NCI-H82 treated with DMSO at 0.1 percent for 48 hours (cell line): ENCODE data around the gene XRCC1.
A peak's percentile ranks its signal among the peaks of the same experiment; 100 is the strongest.
"Not testable (repeated sequence)": the region's sequence is repeated elsewhere in the genome, so short reads cannot be mapped to it uniquely, and the experiment has no call there.

Experiments used
- DNase-seq: peaks from one replicate; lab custom pipeline; 2025; ENCODE audit not compliant: unreplicated experiment; lab: John Stamatoyannopoulos, UW

XRCC1 gene

DNA sequence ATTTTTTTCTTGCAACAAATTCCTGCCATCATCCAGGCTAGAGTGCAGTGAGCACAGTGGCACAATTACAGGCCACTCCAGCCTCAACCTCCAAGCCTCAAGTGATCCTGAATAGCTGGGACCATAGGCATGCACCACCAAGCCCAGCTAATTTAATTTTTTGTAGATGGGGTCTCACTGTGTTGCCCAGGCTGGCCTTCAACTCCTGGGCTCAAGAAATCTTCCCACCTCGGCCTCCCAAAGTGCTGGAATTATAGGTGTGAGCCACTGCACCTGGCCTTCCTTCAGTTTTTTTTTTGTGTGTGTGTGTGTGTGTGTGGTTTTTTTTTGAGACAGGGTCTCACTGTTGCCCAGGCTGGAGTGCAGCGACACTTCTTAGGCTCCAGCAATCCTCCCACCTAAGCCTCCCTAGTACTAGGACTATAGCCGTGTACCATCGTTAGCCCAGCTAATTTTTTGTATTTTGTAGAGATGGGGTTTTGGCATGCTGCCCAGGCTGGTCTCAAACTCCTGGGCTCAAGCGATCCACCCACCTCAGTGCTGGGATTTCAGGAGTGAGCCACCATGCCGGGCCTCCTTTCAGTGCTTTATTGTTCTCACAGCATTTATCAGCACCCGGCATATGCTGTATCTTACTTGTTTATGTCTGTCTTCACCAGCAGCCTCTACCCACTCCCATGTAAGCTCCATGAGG, 30.7 kb upstream of the XRCC1 start:
- no peak for DNase-seq

DNA sequence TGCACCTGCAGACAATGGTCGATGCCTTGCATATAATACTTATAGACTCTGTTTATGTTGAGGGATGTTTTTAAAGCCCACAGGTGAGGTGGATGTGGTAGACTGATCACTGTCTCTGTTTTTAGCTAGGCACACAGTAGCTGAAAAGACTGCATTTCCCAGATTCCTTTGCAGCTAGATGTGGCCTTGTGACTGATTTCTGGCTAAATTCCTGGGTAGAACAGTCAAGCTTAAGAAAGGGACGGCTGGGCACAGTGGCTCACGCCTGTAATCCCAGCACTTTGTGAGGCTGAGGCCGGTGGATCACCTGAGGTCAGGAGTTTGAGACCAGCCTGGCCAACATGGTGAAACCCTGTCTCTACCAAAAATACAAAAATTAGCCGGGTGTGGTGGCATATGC, 25.0 kb upstream of the XRCC1 start:
- not testable (repeated sequence) for DNase-seq

DNA sequence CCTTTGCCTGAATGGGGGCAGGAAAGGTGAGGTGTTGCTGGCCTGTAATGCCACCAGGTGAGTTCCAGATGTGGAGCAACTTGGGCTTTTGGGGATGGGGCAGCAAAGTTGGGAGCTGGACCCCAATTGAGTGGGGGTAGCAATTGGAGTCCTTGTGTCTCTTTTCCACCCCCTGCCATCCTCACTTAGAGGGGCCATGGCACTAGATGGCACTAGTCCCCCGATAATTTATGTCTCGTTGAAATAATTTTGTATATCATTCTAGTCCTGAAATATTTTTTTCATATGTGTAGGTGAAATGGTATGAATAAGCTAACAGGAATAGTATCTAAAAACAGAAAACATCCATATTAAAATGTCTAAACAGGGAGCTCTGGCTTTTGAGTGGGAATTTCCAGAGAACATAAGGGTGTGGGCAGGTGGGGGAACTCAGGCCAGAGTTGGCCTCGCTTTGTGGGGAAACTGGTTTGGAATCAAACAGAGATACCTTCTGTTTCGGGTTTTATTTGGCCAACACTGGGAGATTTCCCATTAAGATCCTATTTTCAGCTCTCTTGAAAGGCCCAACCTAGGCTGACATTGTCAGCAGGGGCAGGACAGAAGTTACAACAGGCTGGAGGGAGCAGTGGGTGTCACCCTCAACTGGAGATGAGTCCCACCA, 24.4 kb upstream of the XRCC1 start:
- no peak for DNase-seq

DNA sequence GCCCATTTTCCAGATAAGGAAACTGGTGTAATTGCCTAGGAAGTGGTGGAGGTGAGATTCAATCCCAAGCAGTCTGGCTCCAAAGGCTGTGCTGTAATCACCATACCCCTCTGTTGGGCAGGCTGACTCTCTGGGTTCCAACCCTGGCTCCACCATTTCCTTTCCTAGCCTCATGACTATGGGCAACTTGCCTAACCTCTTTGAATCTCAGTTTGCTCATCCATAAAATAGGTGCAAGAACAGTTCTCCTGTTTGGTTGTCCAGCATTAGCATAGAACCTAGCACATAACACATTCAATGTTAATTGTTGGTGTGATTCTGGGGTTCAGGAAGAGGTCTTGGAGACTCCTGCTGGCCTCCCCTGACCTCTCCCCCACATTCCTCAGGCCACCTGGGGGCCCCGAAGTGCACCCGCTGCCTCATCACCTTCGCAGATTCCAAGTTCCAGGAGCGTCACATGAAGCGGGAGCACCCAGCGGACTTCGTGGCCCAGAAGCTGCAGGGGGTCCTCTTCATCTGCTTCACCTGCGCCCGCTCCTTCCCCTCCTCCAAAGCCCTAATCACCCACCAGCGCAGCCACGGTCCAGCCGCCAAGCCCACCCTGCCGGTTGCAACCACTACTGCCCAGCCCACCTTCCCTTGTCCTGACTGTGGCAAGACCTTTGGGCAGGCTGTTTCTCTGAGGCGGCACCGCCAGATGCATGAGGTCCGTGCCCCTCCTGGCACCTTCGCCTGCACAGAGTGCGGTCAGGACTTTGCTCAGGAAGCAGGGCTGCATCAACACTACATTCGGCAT, 23.3 kb upstream of the XRCC1 start:
- DNase-seq = no peak

DNA sequence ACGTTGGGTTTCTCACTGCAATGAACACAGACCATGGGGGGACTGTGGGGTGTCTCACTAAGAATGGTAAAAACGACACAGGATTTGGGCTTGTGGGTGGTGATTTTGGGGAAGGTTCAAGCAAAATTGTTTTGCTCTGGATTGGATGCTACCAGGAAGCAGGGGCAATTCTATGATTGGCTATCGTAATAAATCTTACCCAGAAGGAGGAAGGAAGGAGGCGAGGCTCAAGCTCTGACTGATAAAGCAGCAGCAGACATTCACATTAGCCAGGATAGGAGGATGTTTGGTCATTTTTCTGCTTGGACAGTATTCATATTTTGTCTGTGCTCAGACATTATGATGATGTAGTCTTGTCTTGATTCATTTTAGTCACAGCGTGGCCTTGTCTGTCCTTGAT, 22.5 kb upstream of the XRCC1 start:
- DNase-seq = no peak

DNA sequence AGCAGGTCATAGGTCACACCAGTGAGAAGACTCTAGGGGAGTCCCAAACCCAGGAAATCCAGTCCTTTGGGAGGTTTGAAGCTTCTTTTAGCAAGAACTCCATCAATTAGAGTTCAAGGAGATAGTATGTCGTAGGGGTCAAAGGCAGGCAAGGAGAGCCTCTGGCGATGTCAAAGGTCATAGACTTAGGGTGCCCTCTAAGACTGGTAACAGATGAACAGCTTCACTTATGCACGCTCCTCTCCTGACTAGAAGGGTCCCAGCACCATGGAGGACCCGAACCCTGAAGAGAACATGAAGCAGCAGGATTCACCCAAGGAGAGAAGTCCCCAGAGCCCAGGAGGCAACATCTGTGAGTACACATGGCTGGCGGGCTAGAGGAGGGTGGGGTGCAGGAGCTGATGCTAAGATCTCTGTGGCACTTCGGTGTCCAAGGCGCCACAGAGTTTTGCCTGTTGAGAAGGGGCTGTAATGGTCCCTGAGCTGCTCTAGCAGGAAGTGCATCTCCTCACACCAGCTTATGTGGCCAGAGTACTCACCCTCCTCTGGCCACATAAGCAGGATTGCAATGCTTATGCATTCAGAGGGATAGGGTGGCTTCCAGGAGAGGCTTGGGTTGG, 21.6 kb upstream of the XRCC1 start:
- DNase-seq = no peak

DNA sequence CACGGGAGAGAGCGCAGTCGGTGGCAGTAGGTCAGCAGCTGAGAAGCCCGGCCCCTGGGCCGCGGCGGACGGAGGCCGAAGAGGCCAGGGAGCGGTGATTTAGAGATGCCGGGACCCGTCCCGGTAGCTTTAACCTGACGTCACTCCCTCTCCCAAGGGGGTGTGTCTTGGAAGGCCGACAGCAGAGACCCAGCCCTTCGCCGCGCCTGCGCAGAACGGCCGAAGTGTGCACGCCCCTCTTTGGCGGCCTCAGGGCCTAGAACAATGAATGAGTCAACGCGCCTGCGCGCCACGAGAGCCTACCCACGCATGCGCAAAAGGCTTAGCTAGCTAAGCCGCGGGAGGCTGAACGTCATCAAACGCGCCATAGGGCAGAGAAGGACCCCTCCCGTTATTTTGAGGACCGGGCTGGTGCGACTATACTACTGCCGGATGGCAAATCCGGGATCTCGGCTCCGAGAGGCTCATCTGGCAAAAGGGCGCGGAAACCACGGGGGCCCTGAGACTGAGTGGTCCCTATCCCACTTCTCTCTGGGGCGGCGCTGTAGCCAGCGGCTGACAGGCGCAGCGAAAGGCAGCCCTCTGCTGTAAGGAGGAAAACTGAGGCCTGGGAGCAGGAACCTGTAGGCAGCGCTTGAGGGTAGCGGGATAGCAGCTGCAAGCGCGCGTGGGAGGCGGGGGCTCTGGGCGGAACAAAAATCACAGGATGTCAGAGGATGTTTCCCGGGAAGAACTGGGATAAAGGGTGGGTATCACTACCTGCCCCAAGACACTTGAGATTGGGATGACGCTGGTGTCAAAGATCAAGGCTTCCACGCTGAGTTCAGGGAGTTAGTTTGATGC, 20.9 kb upstream of the XRCC1 start, which contains the start of the genes IRGQ and ZNF576:
Gene IRGQ (minus strand): TSS at position 136 of the 843 bp plus-strand sequence. CDS start 796 bp downstream, outside the sequence.
Gene ZNF576 (plus strand): TSS at position 597 of the 843 bp plus-strand sequence. CDS start 514 bp downstream, outside the sequence.
- peak; percentile 99 for DNase-seq

DNA sequence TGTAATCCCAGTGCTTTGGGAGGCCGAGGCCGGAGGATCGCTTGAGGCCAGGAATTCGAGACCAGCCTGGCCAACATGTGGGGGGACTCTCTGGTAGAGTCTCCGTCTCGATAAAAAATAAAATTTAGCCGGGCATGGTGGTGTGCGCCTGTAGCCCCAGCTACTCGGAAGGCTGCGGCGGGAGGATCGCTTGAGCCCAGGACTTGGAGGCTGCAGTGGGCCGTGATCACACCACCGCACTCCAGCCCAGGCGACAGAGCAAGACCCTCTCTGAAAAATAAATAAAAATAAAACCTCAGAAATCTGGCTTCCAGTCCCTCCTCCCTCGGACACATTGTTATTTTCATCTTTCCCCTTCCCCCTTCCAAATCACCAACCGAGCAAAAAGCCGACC, 20.3 kb upstream of the XRCC1 start:
- no peak for DNase-seq

DNA sequence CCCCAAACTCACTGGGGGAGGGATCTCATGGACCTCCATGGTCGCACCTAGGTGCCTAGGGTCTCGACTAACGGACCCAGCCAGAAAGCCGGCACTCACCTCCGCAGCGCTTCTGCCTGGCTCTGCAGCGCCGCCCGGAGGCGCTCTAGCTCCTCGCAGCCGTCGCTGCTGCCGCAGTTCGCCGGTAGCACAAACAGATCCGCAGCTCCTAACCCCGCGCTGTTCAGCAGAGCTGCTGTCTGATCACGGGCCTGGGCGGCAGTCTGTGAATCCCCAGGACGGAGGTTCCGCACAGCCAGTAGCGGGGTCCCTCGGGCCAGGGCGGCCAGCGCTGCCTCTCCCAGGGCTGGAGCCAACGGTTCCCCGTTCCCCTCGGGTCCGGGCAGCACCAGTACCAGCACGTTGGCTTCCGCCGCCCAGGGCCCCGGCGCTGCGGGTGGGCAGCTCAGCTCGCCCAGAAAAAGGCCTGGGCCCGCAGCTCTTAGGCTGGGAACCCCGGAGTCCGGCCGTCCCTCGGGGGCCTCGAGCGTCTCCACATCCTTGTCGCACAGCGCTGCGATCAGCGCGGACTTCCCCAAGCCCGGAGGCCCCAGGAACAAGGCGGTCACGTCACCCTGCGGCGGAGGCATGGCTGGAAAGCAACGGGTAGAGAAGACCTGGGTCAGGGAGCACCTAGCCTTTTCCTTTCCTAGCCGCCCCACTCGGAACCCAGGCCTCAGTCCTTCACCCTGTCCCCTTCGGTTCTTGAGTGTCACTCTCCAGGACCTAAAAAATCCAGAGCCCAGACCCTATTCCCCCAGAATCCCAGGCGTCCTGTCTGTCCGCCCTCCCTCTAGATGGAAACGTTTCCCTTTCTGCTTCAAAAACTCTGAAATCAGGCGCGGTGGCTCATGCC, 19.6 kb upstream of the XRCC1 start:
- peak; percentile 21 for DNase-seq

DNA sequence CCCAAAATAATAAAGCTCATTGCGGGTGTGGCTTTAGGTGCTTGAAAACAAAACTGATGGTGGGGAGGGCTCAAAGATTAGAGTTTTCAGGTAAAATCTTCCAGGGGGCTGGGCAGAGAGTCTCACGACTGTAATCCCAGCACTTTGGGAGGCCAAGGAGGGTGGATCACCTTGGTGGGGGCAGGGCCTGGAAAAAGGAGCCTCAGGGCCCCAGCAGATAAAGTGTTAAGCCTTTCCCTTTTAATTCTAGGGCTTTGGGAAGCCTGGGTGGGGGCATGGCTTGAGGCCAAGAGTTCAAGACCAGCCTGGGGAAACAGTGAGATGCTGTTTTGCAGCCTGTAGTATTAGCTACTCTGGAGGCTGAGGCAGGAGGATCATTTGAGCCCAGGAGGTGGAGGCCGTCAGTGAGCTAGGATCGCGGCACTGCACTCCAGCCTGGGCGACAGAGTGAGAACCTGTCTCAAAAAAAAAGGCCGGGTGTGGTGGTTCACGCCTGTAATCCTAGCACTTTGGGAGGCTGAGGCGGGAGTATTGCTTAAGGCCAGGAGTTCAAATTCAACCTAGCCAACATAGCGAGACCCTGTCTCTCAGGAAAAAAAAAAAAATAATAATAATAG, 18.9 kb upstream of the XRCC1 start:
- no peak for DNase-seq

DNA sequence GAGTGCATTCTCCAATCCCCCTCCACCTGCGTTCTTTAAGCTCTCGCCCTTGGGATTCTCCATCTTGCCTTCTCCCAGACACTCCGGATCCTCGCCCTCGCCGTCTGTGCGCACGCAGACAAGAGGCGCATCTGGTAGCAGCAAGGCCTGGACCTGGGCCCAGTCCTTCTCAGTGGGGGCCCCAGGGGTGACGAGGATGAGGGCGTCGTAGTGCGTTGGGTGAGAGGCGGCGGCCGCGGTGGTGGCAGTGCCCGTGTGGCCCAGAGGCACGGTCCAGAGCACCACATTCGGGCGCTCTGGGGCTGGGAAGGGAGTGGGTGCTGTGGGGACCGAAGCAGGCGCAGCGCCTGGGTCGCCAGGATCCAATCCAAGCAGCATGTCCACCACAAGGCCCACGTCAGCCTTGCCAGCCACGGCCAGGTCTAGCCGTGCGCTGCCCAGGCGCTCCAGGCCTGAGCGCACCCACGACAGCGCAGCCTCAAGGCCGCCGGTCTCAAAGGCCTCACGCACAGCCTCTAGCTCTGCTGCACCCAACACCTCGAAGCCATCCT, 17.5 kb upstream of the XRCC1 start:
- DNase-seq = no peak

DNA sequence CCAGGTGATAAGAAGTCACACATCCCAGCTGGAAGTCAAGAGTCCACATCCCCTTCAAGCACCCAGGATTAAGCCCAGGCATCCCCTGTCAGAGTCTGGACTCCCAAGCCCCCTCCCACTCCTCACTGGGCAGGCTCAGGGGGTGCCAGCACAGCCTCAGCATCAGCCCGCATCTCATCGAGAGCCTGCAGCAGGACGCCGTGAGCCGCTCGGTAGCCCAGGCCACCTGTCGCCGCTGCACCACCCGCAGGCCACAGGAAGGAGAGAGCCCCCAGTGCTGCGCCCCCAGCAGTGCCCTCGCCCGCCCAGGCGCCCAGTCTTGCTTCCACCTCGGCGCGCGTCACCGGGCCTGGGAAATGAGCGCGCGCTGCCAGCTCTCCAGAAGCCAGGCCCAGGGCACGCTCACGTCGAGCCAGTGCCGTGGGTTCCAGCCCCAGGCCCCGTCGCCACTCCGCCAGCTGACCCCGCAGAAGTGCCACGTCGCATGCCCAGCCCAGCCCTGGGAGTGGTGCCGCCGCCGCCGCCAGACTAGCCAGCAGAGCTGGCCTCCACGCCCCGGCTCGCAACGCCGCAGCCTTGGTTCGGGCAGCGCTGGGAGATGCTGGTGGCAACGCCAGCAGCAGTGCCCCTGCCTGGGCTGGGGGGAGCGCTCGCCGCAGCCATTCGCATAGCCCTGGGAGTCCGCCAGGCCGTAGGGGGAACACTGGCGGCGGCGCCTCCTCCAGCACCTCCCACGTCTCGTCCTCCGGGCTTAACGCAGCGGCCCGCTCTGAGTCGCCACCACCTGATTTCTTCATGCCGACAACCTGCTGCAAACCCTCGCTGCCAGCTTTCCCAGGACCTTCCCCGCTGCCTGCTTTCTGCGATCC, 16.8 kb upstream of the XRCC1 start:
- DNase-seq = no peak

DNA sequence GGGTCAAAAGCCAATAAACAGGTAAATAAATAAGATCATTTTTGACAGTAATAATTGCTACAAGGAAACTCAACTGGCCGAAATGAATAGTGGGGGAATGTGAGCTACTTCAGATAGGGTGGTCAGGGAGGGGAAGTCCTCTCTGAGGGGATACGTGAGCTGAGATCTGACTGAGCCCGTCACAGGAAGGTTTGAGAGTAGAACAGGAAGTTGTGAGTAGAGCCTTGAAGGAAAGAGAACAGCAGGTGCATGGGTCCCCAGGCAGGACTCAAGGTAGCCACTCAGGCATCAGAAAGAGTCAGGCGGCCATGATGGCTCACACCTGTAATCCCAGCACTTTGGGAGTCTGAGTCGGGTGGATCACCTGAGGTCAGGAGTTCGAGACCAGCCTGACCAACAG, 14.4 kb upstream of the XRCC1 start:
- no peak for DNase-seq

DNA sequence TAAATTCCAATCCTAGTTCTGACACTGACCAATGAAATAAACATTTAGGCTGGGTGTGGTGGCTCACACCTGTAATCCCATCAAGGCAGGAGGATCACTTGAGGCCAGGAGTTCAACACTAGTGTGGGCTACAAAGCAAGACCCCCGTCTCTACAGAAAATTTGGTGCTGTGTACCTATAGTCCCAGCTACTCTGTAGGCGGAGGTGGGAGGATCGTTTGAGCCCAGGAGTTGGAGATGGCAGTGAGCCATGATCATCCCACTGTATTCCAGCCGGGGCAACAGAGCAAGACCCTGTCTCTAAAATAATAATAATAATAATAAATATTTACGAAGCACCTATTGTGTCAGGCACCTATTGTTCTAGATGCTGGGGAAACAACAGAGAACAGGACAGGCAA, 13.9 kb upstream of the XRCC1 start:
- no peak for DNase-seq

DNA sequence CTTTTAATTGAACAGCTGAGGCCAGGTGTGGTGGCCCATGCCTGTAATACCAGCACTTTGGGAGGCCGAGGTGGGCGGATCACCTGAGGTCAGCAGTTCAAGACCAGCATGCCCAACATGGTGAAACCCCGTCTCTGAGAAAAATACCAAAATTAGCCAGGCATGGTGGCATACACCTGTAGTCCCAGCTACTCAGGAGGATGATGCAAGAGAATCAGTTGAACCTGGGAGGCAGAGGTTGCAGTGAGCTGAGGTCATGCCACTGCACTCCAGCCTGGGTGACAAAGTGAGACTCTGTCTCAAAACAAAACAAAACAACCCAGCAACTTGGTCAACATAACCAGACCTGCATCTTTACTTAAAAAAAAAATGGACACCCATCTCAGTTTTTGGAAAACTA, 11.7 kb upstream of the XRCC1 start:
- not testable (repeated sequence) for DNase-seq

DNA sequence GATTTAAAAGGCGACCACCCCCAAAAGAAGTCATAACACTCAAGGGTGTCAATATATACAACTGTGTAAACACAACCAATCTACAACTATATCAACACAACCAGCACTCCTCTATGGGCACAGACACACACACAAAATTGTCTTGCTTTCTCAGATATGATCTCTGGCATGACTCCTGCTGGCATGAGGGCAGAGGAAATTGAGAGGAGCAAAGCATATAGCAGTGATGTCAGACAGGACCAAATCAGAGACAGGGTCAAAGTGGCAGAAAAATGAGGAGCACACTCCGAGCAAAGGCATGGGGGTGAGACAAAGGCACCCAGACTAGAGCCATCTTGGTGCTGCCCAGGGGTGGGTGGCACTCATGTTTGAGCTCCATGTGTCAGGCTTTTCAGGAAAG, 11.0 kb upstream of the XRCC1 start:
- no peak for DNase-seq

DNA sequence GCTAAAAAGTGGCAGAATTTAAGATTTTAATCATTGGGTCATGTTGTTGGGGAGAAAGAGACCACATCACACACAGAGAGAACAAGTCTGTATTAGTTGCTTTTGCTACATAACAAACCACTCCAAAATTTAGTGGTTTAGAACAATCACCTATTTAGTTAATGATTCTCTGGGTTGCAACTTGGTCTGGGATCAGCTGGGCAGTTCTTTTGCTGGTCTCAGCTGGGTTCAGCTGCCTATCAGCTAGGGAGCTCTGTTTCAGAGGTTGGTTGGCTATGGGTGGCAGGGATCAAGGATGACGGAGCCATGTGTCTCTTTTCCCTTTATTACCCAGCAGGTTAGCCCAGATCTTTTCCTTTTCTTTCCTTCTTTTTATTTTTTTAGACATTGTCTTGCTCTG, 9.2 kb upstream of the XRCC1 start:
- no peak for DNase-seq

DNA sequence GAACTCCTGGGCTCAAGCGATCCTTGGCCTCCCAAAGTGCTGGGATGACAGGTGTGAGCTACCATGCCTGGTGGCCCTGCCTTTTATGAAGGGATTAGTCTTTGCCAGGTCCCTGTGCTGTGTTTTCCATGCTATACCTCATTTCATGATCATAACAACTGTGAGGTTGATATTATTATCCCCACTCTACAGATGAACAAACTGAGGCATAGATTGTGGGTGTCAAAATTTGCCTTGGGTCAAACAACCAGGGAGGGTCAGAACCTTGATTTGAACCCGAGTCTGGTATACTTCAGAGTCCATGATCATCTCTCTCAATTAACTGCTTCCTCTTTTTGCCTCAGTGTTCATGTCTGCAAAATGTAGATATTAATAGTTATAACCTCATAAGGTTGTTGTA, 7.2 kb upstream of the XRCC1 start:
- DNase-seq = no peak
